ENCODE measurements around the gene B4GALNT1.
"Not testable (repeated sequence)": the region's sequence is repeated elsewhere in the genome, so short reads cannot be mapped to it uniquely, and the experiment has no call there.

Gene B4GALNT1

DNA sequence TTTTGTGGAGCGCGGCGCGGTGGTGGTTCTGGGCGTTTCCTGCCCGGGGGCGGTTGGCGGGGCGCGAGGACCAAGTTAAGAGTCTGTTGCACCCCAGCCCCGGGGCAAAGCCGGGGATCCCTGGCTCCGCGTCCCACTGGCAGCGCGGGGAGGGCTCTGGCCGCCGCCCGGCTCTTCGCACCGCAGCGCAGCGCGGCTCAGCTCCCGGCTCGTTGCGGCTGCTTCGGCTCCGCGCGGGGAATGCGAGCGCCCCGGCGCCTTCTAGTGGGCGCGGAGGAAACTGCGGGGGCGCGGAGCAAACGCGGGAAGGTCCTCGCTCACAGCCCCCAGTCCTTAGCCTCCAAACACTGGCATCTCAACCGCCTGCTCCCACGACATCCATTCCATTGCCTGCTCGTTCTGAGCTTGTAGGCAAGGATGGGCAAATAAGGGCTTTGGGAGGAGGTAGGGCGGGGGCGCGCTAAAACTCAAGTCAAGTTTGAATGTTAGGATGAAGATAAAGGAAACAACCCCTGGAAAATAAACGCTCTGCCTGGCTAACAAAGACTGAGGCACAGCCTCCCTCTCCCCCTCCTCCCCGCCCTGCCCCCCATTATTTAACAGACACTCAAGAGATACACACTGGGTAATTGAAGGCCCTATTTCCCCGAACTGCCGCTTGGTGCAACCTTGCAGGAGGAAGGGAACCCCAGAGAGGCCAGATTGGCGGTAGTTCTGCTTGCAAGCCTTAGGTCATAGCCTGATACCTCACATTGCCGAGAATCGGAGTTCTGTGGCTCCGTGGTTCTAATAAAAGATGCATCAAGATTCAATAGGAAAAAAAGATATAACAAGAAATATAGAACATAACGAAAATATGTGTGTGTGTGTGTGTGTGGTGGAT lies at the start of gene B4GALNT1:
TSS of gene B4GALNT1 (minus strand) at position 244 of the 883 bp plus-strand sequence. CDS start 1,069 bp downstream, outside the sequence.
- peak; percentile 70 to 79 for DNase-seq

DNA sequence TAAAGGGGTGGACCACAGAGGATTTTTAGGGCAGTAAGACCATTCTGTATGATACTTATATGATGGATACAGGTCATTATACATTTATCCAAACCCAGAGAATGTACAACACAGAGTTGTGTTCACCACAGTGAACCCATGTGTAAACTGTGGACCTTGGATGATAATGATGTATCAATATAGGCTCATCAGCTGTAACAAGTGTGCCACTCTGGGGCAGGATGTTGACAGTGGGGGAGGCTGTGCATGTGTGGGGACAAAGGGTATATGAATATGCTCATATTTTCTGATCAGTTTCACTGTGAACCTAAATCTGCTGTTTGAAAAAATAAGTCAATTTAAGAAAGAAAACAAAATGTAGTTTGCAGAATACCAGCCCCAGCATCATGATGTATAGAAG lies 46.7 kb upstream of the B4GALNT1 start:
- no peak for DNase-seq

DNA sequence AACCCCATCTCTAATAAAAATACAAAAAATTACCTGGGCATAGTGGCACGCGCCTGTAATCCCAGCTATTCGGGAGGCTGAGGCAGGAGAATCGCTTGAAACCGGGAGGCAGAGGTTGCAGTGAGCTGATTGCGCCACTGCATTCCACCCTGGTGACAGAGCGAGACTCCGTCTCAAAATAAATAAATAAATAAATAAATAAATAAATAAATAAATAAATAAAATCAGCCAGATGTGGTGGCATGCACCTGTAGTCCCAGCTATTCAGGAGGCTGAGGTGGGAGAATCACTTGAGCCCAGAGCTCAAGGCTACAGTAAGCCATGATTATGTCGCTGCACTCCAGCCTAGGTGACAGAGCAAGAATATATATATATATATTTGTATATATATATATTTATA lies 44.9 kb upstream of the B4GALNT1 start:
- not testable (repeated sequence) for DNase-seq

DNA sequence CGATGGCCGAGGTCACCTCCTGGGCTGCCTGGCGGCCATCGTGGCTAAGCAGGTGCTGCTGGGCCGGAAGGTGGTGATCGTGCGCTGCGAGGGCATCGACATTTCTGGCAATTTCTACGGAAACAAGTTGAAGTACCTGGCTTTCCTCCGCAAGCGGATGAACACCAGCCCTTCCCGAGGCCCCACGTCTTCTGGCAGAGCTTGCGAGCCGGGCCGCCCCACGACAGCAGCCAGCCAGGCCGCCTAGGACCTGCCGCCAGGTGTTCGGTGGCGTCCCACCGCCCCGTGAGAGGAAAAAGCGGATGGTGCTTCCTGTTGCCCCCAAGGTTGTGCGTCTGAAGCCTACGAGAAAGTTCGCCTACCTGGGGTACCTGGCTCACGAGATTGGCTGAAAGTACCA lies 41.7 kb upstream of the B4GALNT1 start:
- no peak for DNase-seq

DNA sequence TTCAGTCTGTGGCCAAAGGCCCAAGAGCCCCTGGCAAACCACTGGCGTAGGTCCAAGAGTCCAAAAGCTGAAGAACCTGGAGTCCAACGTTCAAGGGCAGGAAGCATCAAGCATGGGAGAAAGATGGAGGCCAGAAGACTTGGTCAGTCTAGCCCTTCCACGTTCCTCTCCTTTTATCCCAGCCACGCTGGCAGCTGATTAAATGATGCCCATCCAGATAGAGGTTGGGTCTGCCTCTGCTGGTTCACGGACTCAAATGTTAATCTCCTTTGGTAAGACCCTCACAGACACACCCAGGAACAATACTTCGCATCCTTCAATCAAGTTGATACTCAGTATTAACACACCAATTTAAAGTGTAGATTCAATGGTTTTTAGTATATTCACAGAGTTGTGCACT lies 39.8 kb upstream of the B4GALNT1 start:
- DNase-seq: no peak

DNA sequence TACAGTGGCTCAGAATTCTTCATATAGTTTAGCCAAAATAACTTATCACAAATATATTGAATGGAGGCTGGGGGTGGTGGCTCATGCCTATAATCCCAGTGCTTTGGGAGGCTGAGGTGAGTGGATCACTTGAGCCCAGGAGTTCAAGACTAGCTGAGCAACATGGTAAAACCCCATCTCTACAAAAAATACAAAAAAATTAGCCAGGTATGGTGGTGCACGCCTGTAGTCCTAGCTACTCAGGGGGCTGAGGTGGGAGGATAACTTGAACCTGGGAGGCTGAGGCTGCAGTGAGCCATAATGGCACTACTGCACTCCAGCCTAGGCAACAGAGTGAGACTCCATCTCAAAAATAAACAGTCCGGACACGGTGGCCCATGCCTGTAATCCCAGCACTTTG lies 38.8 kb upstream of the B4GALNT1 start:
- not testable (repeated sequence) for DNase-seq

DNA sequence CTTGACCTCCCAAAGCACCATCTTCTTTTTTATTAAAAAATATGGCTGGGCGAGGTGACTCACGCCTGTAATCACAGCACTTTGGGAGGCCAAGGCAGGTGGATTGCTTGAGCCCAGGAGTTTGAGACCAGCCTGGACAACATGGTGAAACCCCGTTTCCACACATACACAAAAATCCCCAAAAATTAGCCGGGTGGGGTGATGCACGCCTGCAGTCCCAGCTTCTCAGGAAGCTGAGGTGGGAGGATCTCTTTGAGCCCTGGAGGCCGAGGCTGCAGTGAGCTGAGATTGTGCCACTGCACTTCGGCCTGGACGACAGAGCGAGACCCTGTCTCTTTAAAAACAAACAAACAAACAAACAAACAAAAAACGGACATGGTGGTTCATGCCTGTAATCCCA lies 36.7 kb upstream of the B4GALNT1 start:
- DNase-seq: not testable (repeated sequence)

DNA sequence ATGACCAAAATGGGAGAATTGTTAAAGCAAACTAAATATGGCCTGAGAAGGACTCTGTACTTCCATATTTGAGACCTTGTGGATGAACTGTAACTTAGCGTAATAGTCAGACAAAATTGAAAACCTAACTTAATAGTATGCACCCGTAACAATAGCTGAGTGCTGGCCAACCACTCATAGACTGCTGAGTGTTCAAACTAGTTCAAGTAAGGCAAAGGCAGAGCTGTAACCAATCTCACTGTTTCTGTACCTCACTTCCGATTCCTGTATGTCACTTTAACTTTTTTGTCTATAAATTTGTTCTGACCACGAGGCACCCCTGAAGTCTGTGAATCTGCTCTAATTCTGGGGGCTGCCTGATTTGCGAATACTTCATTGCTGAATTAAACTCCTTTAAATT lies 33.9 kb upstream of the B4GALNT1 start:
- DNase-seq: no peak

DNA sequence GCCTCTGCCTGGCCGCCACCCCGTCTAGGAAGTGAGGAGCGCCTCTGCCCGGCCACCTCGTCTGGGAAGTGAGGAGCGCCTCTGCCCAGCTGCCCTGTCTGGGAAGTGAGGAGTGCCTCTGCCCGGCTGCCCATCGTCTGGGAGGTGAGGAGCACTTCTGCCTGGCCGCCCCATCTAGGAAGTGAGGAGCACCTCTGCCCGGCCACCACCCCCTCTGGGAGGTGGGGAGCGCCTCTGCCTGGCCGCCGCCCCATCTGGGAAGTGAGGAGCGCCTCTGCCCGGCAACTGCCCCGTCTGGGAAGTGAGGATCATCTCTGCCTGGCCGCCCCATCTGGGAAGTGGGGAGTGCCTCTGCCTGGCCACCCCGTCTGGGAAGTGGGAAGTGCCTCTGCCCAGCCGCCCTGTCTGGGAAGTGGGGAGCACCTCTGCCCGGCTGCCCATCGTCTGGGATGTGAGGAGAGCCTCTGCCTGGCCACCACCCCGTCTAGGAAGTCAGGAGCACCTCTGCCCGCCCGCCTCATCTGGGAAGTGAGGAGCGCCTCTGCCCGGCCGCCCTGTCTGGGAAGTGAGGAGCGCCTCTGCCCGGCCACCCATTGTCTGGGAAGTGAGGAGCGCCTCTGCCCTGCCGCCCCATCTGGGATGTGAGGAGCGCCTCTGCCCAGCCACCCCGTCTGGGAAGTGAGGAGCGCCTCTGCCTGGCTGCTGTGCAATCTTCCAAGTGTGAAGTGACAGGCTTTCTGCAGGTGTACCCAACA lies 32.2 kb upstream of the B4GALNT1 start:
- not testable (repeated sequence) for DNase-seq

DNA sequence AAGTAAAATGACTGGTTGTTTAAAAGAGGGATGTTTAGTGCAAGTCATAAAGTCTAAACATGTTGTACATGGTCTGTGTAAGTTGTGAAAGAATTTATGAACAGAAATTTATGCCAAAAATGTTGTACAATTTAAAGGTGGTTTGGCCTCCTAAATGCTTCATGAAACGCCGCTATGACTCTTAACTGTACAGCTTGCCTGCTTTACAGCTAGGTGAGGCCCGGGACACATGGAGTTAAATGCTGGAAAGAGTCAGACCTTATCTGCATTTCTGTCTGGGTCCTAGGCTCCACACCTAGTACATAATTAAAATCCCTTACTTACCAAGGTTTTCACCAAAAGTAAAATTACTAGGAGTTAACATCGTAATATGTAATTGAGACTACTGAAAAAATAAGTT lies 28.4 kb upstream of the B4GALNT1 start:
- DNase-seq: no peak

DNA sequence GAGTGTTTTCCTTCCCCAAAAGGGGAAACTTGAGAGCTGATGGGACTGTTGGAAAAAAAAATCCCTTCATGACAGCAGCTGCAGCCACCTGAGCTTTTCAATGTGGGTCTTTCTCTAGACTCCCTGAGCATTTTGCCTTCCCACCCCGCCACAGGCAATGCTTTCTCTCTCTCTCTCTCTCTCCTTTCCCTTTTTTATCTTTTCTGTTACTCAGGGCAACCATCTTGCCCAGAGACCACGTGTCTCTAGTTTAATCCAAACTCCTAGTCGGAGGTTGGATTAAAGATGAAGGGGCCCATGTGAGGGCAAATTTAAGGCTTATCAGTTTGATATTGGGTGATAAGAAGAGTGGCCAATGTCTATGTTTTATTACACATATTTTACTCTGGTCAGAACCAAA lies 25.9 kb upstream of the B4GALNT1 start:
- no peak for DNase-seq

DNA sequence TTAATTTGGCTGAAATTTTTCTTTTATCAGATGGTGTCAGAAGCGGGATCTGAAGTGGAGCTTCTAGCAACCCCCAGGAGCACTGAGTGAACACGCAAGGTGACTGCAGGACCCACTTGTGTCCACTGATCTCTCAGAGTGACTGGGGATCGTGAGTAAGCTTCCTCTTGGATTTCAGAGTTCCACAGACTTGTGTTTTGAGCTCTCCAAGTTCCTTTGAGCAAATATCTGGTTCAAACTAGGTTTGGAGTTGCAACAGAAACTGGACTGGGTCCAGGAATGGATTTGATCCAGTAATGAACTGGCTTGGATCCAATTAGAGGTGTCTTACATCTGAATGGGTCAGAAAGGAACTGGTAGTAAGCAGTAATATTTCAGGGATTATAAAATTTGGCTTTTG lies 24.7 kb upstream of the B4GALNT1 start:
- no peak for DNase-seq

DNA sequence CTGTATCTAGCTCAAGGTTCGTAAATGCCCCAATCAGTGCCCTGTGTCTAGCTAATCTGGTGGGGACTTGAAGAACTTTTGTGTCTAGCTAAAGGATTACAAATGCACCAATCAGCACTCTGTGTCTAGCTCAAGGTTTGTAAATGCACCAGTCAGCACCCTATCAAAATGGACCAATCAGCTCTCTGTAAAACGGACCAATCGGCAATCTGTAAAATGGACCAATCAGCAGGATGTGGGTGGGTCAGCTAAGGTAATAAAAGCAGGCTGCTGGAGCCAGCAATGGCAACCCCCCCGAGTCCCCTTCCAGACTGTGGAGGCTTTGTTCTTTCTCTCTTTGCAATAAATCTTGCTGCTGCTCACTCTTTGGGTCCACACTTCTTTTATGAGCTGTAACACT lies 23.4 kb upstream of the B4GALNT1 start:
- DNase-seq: not testable (repeated sequence)

DNA sequence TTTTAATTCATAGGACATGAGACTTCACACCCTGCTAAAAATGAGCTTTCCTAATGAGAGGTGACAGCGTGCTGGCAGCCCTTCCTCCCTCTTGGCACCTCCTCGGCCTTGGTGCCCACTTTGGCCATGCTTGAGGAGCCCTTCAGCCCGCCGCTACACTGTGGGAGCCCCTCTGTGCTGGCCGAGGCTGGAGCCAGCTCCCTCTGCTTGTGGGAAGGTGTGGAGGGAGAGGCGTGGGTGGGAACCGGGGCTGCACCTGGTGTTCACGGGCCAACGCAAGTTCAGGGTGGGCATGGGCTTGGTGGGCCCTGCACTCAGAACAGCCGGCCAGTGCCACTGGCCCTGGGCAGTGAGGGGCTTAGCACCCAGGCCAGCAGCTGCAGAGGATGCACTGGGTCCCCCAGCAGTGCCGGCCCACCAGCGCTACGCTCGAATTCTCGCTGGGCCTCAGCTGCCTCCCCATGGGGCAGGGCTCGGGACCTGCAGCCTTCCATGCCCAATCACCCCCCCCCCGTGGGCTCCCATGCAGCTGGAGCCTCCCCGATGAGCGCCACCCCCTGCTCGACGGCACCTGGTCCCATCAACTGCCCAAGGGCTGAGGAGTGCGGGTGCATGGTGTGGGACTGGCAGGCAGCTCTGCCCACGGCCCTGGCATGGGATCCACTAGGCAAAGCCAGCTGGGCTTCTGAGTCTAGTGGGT lies 22.7 kb upstream of the B4GALNT1 start:
- no peak for DNase-seq

DNA sequence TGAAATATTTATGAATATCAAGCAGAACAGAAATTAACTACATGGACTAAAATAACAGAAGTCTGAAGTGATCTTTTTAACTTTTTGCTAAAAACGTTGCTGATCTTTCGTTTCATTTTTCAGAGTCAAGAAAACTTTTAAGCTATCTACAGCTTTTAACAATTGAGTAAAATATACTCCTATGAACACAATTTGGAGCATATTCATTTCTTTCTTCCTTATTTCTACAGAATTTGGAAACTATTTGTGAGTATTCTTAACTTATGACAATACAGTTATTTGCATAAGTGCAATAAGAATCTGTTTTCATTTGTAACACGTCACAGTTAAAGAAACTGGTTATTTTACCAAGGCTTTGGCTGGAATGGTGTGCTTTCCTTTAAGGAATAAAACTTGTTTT lies 21.0 kb upstream of the B4GALNT1 start:
- DNase-seq: no peak

DNA sequence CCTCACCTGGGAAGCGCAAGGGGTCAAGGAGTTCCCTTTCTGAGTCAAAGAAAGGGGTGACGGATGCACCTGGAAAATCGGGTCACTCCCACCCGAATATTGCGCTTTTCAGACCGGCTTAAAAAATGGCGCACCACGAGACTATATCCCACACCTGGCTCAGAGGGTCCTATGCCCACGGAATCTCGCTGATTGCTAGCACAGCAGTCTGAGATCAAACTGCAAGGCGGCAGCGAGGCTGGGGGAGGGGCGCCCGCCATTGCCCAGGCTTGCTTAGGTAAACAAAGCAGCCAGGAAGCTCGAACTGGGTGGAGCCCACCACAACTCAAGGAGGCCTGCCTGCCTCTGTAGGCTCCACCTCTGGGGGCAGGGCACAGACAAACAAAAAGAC lies 13.7 kb upstream of the B4GALNT1 start:
- DNase-seq: not testable (repeated sequence)

DNA sequence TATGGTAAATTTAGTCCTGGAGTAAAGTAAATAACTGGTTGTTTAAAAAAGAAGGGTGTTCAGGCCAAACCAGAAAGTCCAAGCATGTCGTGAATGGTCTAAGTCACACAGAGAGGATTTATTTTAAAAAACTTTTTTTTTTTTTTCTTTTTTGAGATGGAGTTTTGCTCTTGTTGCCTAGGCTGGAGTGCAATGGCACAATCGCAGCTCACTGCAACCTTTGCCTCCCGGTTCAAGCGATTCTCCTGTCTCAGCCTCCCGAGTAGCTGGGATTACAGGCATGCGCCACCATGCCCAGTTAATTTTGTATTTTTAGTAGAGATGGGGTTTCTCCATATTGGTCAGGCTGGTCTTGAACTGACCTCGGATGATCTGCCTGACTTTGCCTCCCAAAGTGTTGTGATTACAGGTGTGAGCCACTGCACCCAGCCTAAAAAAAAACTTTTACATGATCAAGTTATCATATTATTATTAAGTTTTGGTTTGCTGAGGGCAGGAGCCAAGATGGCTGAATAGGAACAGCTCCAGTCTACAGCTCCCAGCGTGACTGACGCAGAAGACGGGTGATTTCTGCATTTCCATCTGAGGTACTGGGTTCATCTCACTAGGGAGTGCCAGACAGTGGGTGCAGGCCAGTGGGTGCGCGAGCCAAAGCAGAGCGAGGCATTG lies 13.1 kb upstream of the B4GALNT1 start:
- DNase-seq: not testable (repeated sequence)

DNA sequence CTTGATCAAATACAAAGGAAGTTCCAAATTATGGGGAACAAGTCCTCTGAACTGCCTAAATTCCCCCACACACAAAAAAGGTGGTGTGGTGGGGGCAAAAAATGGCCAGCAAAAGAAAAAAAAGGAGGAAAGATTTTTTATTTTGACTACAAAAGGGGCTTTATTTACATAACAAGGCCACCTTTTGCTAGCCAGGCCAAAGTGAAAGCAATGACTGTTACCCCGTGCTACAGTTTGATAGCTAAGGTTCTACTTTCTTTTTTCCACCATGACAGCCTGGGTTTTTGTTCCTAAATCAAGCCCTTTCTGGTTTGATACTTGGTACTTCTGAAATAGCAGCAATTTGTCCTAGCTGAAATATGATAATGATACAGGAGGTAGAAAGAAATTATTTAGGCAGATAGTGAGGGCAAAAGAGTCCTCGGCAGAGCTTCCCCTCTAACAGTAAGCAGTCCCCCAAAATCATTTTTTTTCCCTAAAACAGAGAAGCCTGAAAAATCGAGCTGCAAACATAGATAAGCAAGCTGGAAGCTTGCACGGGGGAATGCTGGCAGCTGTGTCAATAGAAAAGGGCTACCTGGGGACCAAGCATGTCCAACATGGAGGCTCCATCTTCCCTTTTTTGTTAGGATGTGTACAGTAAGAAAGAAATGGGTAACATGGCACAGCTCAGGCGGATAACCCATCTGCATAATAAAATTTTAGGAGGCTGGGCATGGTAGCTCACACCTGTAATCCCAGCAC lies 8.9 kb upstream of the B4GALNT1 start:
- no peak for DNase-seq

DNA sequence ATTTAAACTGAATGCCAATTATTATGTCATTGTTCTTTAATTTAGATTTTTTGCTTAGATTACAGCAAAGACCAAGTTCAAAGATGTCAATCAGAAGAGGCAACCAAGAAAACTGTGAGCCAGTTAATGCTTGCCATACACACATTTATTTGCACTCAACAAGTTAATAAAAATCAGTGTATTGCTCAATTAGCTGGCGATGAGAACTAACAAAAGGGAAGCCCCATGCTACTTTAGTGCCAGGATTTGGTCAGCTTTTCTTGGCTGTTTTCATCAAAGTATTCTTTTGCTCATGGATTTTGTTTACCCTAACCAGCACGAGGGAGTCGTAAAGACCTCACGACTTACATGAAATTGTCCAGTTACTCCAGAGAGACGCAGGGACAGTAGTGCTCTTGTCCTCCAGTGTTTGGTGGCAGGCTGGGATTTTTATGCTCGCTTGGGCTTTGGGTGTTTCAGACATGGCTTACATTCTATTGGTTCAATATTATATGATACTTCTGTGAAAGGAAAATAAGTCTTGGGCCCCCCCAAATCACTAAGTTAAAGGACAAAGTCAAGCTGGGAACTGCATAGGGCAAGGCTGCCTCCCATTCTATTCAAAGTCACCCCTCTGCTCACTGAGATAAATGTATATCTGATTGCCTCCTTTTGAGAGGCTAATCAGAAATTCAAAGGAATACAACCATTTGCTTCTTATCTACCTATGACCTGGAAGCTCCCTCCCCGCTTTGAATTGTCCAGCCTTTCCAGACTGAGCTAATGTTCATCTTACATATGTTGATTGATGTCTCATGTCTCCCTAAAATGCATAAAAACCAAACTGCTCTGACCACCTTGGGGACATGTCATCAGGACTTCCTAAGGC lies 7.4 kb upstream of the B4GALNT1 start:
- DNase-seq: no peak

DNA sequence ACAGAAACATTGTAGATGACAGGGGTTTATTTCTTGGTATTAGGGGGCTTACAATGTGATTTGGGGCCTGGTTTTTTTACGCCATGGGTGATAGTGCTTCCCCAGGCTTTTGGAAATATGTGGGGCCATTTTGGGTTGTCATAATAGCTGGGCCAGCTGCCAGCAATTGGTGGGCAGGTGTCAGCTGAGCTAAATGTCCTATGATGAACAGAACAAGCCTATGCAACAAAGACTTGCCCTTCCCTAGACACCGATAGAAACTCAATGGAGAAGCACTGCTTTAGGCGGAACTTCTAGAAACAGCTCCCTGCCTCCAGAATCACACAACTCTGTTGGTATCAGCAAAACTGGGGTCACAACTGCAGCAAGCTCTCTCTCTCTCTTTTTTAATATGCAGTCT lies 5.1 kb upstream of the B4GALNT1 start:
- no peak for DNase-seq

DNA sequence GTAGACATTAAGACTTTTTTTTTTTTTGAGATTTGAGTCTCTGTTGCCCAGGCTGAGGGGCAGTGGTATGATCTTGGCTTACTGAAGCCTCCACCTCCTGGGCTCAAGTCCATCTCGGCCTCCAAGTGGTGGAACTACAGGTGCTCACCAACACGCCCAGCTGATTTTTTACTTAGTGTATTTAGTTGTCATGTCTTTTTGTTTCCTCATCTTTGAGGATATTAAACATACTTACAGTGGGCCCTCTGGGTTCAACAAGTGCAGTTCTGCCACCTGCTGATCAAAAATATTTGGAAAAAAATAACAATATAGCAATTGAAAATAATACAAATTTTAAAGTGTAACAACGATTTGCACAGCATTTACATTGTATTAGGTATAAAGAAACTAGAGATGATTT lies 4.4 kb upstream of the B4GALNT1 start:
- DNase-seq: no peak
